Body of pancreas (tissue), 4 donors: Measurements from ENCODE around the gene ATAD3C. TPM values are rescaled to one million over a fixed set of nuclear protein-coding genes. Genes with fewer than 3 reads are reported as not detected.
"Not testable (repeated sequence)": the region's sequence is repeated elsewhere in the genome, so short reads cannot be mapped to it uniquely, and the experiment has no call there.

Experiments used
- ATAC-seq: fragments of 150-250 bp; one replicate; pipeline ENCODE4 v1.9.1; 2016
- DNase-seq, 4 donors: peaks; one replicate each; pipeline ENCODE4 v3.0.0-alpha.2; 2019
- H3K27ac ChIP-seq, 4 donors: fragments of 200-600 bp; sonication (generic); 1 replicate in 3 of 4; 2 replicates in 1 of 4; pipeline versions ENCODE4 v1.5.1 to v1.6.1; 2016 to 2019; ENCODE audit warnings: mild to moderate bottlenecking in 1 of 4, mixed read lengths in 1 of 4, moderate library complexity in 1 of 4
- H3K27me3 ChIP-seq, 2 donors: fragments of 200-600 bp; sonication (generic); one replicate each; pipeline ENCODE4 v1.6.0; 2016; ENCODE audit warnings: mild to moderate bottlenecking in 1 of 2
- H3K36me3 ChIP-seq, 2 donors: fragments of 200-600 bp; sonication (generic); replicated peaks in 1 of 2; 2 replicates each; pipeline ENCODE4 v1.5.1; 2016; ENCODE audit warnings: low read depth in 2 of 2; ENCODE audit not compliant: insufficient read depth in 1 of 2
- H3K4me1 ChIP-seq: fragments of 200-600 bp; sonication (generic); one replicate; pipeline ENCODE4 v1.6.0; 2016
- H3K4me3 ChIP-seq, 2 donors: fragments of 200-600 bp; sonication (generic); 1 replicate in 1 of 2; 2 replicates in 1 of 2; pipeline ENCODE4 v1.5.1; 2016 to 2019
- H3K9me3 ChIP-seq, 3 donors: fragments of 200-600 bp; sonication (generic); 1 replicate in 2 of 3; 2 replicates in 1 of 3; pipeline ENCODE4 v1.5.1; 2016
- POLR2A ChIP-seq, 3 donors: fragments of 450-650 bp; IDR thresholded peaks; one replicate each; pipeline ENCODE4 v1.6.1; 2016; ENCODE audit warnings: antibody characterized with exemption in 3 of 3, mild to moderate bottlenecking in 2 of 3
- WGBS, 2 donors: methylation state at CpG; one replicate each; pipeline ENCODE4 v1.1.5; 2017; 5-methylcytosine and 5-hydroxymethylcytosine counted together
- intact Hi-C: fragments of 100-400 bp; cut with DNase I; formaldehyde crosslinking; loops from one replicate; pipeline ENCODE4 v1.15.1; 2023
- total RNA-seq, 2 donors: library from RNA; depleted of rRNA; stranded (reverse); fragments of >200 nt; gene quantifications; one replicate each; pipeline ENCODE4 v1.1.0, GENCODE V29; 2016
- TF ChIP-seq, protein P1 (sequence below), 7 experiments: fragments of 450-650 bp in 4 of 7; fragments of 200-600 bp in 3 of 7; sonication (generic) in 3 of 7; IDR thresholded peaks; one replicate each; pipeline ENCODE4 v1.5.1; 2016 to 2019; ENCODE audit warnings: antibody characterized with exemption in 7 of 7

ATAD3C gene
- total RNA-seq, 2 donors from 2014 or later: 1.6 to 2.3 TPM

DNA sequence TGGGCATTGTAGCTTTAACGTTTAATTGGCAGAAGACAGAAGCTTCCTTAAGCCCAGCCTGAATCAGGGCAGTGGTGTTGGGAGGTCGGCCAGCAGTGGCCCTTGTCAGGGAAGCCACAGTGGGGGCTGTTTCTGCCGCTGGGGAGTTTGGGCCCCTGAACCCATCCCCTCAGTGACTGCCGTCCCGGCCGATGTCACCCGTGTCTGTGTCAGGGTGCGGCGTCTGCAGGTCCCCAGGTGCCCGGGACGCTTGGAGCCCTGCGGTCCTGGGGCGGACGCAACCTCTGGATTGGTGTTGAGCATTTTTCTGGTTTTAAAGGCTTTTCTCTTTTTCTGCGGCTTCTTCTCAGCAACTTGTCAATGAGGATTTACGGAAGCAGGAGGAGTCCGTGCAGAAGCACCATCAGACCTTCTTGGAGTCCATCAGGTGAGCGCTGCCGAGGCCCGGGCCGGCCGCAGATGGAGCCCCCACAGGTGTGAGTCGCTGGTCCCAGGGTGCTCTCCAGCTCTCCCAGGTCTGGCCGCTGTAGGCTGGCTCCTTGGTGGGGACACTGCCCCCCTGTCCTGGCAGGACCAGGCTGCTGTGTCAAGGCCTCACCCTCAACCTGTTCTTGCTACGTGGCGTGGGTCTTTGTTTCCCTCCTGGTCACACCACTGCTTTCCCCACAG lies 2.3 kb downstream of the ATAD3C start:
- 87 to 93% methylated on average over 22 to 26 of the region's 26 CpGs for WGBS, 2 donors
- H3K36me3 ChIP-seq: no peaks in the 10 kb centered on the region
- ATAC-seq: no peak
- H3K4me1 ChIP-seq: no peaks in the 10 kb centered on the region
- H3K27ac ChIP-seq: no peak overlapping the region
- TF ChIP-seq POLR2A (IDR thresholded peaks at IDR 0.05): no peak
- TF ChIP-seq, protein P1, sequence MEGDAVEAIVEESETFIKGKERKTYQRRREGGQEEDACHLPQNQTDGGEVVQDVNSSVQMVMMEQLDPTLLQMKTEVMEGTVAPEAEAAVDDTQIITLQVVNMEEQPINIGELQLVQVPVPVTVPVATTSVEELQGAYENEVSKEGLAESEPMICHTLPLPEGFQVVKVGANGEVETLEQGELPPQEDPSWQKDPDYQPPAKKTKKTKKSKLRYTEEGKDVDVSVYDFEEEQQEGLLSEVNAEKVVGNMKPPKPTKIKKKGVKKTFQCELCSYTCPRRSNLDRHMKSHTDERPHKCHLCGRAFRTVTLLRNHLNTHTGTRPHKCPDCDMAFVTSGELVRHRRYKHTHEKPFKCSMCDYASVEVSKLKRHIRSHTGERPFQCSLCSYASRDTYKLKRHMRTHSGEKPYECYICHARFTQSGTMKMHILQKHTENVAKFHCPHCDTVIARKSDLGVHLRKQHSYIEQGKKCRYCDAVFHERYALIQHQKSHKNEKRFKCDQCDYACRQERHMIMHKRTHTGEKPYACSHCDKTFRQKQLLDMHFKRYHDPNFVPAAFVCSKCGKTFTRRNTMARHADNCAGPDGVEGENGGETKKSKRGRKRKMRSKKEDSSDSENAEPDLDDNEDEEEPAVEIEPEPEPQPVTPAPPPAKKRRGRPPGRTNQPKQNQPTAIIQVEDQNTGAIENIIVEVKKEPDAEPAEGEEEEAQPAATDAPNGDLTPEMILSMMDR (IDR thresholded peaks at IDR 0.05): no peak
- no peak for DNase-seq
- H3K9me3 ChIP-seq: no peaks in the 10 kb centered on the region
- H3K27me3 ChIP-seq: no peaks in the 10 kb centered on the region
- intact Hi-C loops: no loop called here
- no peak overlapping the region for H3K4me3 ChIP-seq

DNA sequence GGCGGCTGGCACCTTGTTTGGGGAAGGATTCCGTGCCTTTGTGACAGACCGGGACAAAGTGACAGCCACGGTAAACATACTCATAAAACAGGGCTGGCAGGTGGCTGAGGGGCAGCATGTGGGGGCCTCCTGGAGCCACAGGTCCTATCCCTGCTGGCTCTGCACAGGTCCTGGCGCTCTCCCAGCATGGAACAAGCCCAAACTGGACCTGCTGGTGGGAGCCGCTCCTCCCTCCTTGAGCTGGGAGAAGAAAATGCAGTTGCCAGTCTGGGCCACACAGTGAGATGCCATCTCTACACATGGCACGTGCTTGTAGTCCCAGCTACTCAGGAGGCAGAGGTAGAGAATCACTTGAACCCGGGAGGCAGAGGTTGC lies 2.9 kb downstream of the ATAD3C start:
- H3K27me3 ChIP-seq, intact Hi-C loops, H3K4me1 ChIP-seq, H3K4me3 ChIP-seq, DNase-seq, H3K9me3 ChIP-seq, H3K36me3 ChIP-seq, H3K27ac ChIP-seq, ATAC-seq: not testable (repeated sequence)
- WGBS, 2 donors: 78 to 81% methylated on average over 6 to 8 of the region's 8 CpGs

DNA sequence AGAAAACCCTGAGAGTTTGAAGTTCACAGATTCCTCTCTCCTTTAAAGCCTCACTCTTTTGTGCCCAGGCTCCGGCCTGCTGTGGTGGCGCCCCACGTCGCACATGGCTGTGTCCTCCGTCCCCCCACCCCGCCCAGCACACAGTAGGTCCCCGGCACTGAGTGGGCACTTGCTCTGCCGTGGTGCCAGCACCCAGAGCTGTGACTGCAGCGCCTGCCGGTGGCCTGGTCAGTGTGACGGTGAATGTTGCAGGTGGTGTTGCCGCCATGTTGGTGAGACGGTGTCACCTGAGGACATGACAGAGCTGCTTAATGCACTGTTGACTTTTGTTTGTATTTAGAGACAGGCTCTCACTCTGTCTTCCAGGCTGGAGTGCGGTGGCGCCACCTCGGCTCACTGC lies 3.4 kb downstream of the ATAD3C start:
- Histone ChIP-seq H3K4me3 (no peak overlapping the region), H3K4me1 (no peaks in the 10 kb centered on the region), H3K9me3 (no peaks in the 10 kb centered on the region), H3K36me3 (no peaks in the 10 kb centered on the region), H3K27me3 (no peaks in the 10 kb centered on the region), H3K27ac (no peak overlapping the region)
- no peak for DNase-seq
- no peak for TF ChIP-seq POLR2A (IDR thresholded peaks at IDR 0.05)
- TF ChIP-seq, protein P1 (IDR thresholded peaks at IDR 0.05): no peak
- no peak for ATAC-seq
- intact Hi-C loops: no loop called here
- WGBS, 2 donors: 92 to 93% methylated on average over 10 to 11 of the region's 16 CpGs

DNA sequence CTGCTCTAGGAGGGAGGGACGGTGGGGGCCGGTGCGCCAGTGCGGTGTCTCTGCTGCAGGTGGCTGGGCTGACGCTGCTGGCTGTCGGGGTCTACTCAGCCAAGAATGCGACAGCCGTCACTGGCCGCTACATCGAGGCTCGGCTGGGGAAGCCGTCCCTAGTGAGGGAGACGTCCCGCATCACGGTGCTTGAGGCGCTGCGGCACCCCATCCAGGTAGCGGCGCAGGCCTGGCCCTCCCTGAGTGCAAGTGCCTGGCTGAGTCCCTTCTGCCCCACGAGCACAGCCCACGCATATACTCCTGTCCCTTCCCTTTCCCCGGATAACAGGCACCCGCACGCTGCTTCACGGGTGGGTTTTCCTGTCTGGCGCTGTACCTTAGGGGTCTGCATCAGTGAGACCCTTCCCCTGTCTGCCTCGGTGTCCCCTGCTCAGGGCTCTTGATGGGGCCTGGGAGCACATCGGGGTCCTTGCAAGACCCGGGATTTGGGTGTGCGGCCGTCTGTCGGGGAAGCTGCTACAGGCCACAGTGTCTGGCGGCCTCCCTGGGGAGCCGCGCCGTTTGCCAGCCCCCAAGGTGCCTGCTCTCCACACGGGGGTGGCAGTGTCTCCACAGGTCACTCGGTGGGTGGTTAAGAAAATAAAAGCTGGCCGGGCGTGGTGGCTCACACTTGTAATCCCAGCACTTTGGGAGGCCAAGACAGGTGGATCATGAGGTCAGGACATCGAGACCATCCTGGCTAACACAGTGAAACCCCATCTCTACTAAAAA lies 5.0 kb downstream of the ATAD3C start:
- H3K27me3 ChIP-seq, H3K27ac ChIP-seq, DNase-seq, H3K4me3 ChIP-seq, H3K36me3 ChIP-seq, H3K9me3 ChIP-seq, ATAC-seq, H3K4me1 ChIP-seq, intact Hi-C loops: not testable (repeated sequence)
- 79 to 80% methylated on average over 15 to 33 of the region's 41 CpGs for WGBS, 2 donors

DNA sequence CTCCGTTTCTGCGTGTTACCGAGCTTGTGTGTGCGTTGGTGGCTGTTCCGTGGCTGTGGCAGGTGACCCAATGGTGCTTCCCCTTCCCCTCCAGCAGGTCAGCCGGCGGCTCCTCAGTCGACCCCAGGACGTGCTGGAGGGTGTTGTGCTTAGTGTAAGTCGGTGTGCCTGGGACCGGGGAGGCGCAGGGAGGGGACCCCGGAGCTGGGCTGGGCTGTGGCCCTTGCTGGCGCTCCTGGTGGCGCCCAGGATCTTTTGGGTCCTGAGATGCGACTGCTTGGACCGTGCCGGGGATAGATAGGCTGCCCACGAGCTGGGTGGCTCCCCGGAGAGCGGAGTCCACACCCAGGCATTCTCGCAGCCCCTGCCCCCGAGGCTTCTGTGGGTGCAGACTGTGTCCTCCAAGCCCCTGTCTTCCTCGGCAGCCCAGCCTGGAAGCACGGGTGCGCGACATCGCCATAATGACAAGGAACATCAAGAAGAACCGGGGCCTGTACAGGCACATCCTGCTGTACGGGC lies 5.9 kb downstream of the ATAD3C start:
- DNase-seq (no peak), ATAC-seq (no peak)
- TF ChIP-seq POLR2A (IDR thresholded peaks at IDR 0.05): no peak
- TF ChIP-seq, protein P1 (IDR thresholded peaks at IDR 0.05): no peak
- no peaks in the 10 kb centered on the region for H3K4me1 ChIP-seq
- H3K9me3 ChIP-seq: no peaks in the 10 kb centered on the region
- 83 to 84% methylated on average over 7 to 28 of the region's 30 CpGs for WGBS, 2 donors
- no peaks in the 10 kb centered on the region for H3K36me3 ChIP-seq
- intact Hi-C loops: no loop called here
- H3K27me3 ChIP-seq: no peaks in the 10 kb centered on the region
- H3K27ac ChIP-seq: no peak overlapping the region
- no peak overlapping the region for H3K4me3 ChIP-seq

DNA sequence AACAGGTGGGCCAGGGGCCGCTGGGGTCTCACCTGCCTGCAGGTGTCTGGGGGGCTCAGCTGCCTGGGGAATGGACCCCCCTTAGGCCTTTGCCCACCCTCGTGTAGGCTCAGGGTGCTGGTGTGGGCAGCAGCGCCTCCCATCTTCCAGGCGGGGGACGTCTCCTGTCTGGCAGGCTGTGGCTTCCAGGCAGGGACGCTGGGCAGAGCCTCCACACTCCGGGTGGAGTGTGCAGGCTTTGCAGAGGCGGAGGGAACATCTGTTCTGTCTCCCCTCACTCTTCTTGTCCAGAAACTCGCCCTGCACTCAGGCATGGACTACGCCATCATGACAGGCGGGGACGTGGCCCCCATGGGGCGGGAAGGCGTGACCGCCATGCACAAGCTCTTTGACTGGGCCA lies 6.4 kb downstream of the ATAD3C start:
- WGBS, 2 donors: 51% methylated on average over 2 of the region's 15 CpGs; no CpG with 5 or more reads in 1 of the 2 donors
- ATAC-seq: not testable (repeated sequence)

DNA sequence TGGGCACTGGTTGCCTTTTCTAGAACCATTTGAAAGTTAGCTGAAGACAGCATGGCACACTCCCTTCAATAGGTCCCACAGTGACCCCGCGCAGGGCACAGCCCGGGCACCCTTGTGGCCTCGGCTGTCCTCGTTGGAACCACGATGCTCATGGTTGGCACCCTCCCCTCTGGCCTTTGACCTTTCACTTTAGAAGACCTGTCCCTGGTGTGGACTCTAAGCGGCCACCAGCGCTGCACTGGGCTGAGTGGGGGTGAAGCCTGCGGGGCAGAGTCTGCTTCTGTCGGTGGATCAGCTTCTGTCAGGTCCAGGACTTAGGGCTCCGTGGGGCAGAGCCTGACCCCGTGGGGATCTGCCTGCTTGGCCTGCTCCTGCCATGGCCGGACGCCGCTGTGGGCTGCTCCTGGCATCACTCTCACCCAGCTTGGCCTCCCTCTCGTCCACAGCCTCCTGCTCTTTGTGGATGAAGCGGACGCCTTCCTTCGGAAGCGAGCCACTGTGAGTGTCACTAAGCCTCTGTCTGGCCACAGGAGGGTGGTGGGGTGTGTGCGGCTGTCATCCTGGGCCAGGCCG lies 7.3 kb downstream of the ATAD3C start:
- H3K27me3 ChIP-seq, H3K4me1 ChIP-seq, DNase-seq, H3K27ac ChIP-seq, H3K4me3 ChIP-seq, H3K9me3 ChIP-seq, H3K36me3 ChIP-seq, intact Hi-C loops, ATAC-seq: not testable (repeated sequence)
- 88 to 90% methylated on average over 12 to 16 of the region's 22 CpGs for WGBS, 2 donors

More for the DNA sequence above, 6.4 kb downstream of the ATAD3C start:
- DNase-seq, H3K9me3 ChIP-seq, H3K36me3 ChIP-seq, intact Hi-C loops, H3K27ac ChIP-seq, H3K27me3 ChIP-seq, H3K4me3 ChIP-seq, H3K4me1 ChIP-seq: not testable (repeated sequence)

DNA sequence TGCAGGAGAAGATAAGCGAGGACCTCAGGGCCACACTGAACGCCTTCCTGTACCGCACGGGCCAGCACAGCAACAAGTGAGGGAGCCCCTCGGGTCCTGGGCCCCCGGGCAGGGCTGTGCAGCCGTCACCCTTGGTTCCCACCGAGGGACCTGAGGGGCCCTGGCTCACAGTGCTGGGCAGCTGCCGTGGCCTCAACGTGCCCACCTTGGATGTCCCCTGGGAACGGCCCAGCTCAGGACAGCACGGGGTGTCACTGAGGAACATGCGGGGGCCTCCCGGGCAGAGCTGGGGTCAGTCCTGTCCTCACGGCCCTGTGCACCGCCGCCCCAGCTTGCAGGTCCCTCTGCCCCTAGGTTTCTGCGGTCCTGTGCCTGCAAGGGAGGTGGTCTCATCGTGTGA lies 9.7 kb downstream of the ATAD3C start:
- ATAC-seq, H3K27me3 ChIP-seq, H3K27ac ChIP-seq, H3K4me1 ChIP-seq, H3K36me3 ChIP-seq, intact Hi-C loops, H3K9me3 ChIP-seq, DNase-seq, H3K4me3 ChIP-seq: not testable (repeated sequence)
- 87% methylated on average over 3 of the region's 19 CpGs; no CpG with 5 or more reads in 1 of the 2 donors for WGBS, 2 donors
